NCI-H2171 (cell line): ENCODE results near the gene SUN1.
"Not testable (repeated sequence)": the region's sequence is repeated elsewhere in the genome, so short reads cannot be mapped to it uniquely, and the experiment has no call there.

Source experiments
- DNase-seq: peaks from one replicate; lab custom pipeline; 2025; lab: John Stamatoyannopoulos, UW

Gene SUN1

GRCh38 chr7:856444-857095, 24.3 kb downstream of the SUN1 start:
- no peak for DNase-seq

- DNase-seq = no peak
Measured at GRCh38 chr7:857661-858060, 25.4 kb downstream of the SUN1 start.

GRCh38 chr7:859359-860030, 27.2 kb downstream of the SUN1 start:
- DNase-seq = no peak

- DNase-seq = no peak
Measured at GRCh38 chr7:860149-860548, 27.9 kb downstream of the SUN1 start.

- DNase-seq = no peak
Measured at GRCh38 chr7:861222-861621, 28.9 kb downstream of the SUN1 start.

- no peak for DNase-seq
Measured at GRCh38 chr7:862157-862556, 29.9 kb downstream of the SUN1 start.

- no peak for DNase-seq
Measured at GRCh38 chr7:863106-863505, 30.8 kb downstream of the SUN1 start.

GRCh38 chr7:865921-866320, 33.6 kb downstream of the SUN1 start:
- no peak for DNase-seq

- DNase-seq = no peak
Measured at GRCh38 chr7:867001-867405, 34.7 kb downstream of the SUN1 start.

- DNase-seq = no peak
Measured at GRCh38 chr7:867406-868188, 35.3 kb downstream of the SUN1 start.

- no peak for DNase-seq
Measured at GRCh38 chr7:868189-868486, 35.9 kb downstream of the SUN1 start.

GRCh38 chr7:869348-869747, 37.1 kb downstream of the SUN1 start:
- DNase-seq = no peak

GRCh38 chr7:871900-872537, 39.7 kb downstream of the SUN1 start:
- DNase-seq = no peak

- DNase-seq = not testable (repeated sequence)
Measured at GRCh38 chr7:872685-873084, 40.4 kb downstream of the SUN1 start.

GRCh38 chr7:873367-874002, 41.2 kb downstream of the SUN1 start:
- DNase-seq = peak; percentile 37

GRCh38 chr7:874031-874749, 41.9 kb downstream of the SUN1 start:
- no peak for DNase-seq

GRCh38 chr7:875051-875450, 42.8 kb downstream of the SUN1 start:
- no peak for DNase-seq

- DNase-seq = no peak
Measured at GRCh38 chr7:875476-876076, 43.3 kb downstream of the SUN1 start.

GRCh38 chr7:876077-876971, 44.0 kb downstream of the SUN1 start, which contains the start of gene GET4:
TSS of gene GET4 (plus strand) at chr7:876554. CDS start at chr7:876646, 92 bp downstream.
- DNase-seq = peak; percentile 98

- DNase-seq = no peak
Measured at GRCh38 chr7:876972-877311, 44.7 kb downstream of the SUN1 start.
